ENCODE measurements around the gene CD177.

DNA sequence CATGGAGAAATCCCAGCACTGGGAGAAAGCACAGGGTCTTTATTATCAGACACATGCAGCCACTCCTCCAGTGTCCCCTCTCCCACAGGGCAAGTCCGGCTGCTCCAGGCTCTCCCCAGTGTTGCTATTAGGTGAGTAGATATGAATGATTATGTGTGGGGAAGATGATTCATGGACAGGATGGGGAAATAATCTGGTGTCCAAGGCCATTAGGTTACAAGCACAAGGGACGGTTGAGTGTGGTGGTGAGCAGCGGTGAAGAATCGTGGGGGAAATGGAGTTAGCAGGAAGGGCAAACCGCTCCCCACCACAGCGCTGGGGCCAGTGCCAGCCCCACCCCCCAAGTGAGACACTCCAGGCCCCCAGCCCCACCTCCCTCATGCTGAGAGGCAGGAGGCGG is 19.0 kb downstream of the CD177 start:
- TF ChIP-seq RCOR1 (IDR thresholded peaks at IDR 0.05; ENCODE audit: low read length) (no peak), RAD21 (IDR thresholded peaks at IDR 0.05; ENCODE audit: low read length) (no peak), POLR2AphosphoS5 (IDR thresholded peaks at IDR 0.05; ENCODE audit: low read depth, low read length) (no peak), EZH2phosphoT487 (IDR thresholded peaks at IDR 0.05; ENCODE audit: borderline replicate concordance, low read depth) (no peak), EP300 (IDR thresholded peaks at IDR 0.05; ENCODE audit: borderline replicate concordance in 1 of 2, low read depth in 1 of 2, low read length in 1 of 2) (no peak)
- TF ChIP-seq, protein P1, sequence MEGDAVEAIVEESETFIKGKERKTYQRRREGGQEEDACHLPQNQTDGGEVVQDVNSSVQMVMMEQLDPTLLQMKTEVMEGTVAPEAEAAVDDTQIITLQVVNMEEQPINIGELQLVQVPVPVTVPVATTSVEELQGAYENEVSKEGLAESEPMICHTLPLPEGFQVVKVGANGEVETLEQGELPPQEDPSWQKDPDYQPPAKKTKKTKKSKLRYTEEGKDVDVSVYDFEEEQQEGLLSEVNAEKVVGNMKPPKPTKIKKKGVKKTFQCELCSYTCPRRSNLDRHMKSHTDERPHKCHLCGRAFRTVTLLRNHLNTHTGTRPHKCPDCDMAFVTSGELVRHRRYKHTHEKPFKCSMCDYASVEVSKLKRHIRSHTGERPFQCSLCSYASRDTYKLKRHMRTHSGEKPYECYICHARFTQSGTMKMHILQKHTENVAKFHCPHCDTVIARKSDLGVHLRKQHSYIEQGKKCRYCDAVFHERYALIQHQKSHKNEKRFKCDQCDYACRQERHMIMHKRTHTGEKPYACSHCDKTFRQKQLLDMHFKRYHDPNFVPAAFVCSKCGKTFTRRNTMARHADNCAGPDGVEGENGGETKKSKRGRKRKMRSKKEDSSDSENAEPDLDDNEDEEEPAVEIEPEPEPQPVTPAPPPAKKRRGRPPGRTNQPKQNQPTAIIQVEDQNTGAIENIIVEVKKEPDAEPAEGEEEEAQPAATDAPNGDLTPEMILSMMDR (IDR thresholded peaks at IDR 0.05): no peak
